Stimulated activated CD8-positive, alpha-beta memory T cell treated with anti-CD3 and anti-CD28 coated beads, Interleukin-15, amount 100 ng/mL, for 1 hour (primary cell): ENCODE measurements around the gene ADGRL2.
"Not testable (repeated sequence)": the region's sequence is repeated elsewhere in the genome, so short reads cannot be mapped to it uniquely, and the experiment has no call there.

Experiments used
- DNase-seq: peaks from one replicate; pipeline ENCODE4 v3.0.0-alpha.2; 2020; ENCODE audit warnings: low read depth

The ADGRL2 gene

GRCh38 chr1:81850031-81850430 is 49.3 kb downstream of the ADGRL2 start:
- no peak for DNase-seq

DNA sequence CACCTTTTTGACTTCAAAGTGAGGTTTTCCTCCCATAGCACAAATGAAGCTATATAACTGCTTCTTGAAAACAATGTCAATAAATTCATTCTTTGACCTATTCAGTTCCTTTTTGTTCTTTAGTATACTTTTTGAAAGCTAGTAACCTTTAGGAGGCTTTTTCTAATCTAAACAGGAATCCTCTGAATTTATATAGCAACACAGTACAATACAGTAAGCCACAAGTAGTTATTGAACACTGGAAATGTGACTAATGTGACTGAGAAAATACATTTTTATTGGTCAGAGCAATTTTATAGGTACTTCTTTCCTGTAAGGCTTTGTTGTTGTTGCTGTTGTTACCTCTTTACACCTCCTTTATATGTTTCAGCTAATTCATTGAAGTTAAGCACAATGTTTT is 49.8 kb downstream of the ADGRL2 start:
- DNase-seq, result no peak

DNA sequence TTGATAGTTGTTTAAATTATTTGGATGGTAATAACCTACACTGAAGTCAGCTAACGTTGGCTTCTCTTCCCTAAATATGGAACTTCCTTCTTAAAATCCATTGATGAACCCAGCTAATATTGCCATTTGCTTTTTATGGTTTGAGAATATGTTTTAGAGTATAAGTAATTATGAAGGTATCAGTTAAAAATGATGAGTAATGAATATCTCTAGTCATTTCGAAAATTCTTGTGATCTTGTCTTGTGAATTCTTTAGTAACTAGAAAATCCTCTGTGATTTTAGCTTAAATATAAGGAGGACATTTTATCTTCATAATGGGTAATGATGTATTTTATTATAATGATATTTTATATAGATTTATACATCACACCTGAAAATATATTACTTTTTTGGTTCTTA is 50.5 kb downstream of the ADGRL2 start:
- DNase-seq, result no peak

- DNase-seq, result no peak
These were observed 52.2 kb downstream of the ADGRL2 start for GRCh38 chr1:81852961-81853360.

DNA sequence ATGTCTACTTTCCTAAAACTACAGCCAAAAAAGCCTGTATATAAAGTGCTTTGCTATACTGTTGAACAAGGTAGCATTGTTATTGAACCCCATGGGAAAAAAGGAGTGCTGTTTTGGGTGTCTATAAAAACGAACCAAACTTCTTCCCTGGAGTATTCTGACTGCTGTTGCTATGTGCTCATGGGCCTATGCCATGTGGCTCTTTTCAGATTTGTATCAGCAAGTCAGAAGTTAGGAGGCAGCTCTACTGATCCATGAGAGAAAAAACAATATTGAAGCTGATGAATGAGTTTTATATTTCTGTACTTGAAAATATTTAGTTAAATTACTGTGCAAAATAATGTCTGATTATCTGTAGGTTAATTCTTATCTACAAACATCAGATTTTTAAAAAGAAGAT is 66.5 kb downstream of the ADGRL2 start:
- no peak for DNase-seq

DNA sequence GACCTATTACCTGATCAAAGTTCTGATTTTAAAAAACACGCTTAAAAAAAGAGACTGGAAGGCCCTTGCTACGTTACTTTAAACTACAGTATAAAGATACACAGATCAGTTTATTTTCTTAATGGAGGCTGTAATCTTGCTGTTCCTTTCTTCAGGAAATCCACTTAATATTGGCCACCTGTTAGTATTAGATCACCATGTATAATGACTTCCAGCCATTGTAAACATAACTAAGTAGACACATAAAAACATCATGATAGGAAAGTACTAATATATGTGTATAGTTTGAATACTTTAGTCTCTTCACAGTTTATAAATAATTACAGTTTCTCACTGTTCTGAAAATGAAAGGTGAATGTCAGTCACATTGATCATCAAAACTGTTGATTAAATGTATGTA is 68.6 kb downstream of the ADGRL2 start:
- DNase-seq, result no peak

- not testable (repeated sequence) for DNase-seq
These were observed 70.4 kb downstream of the ADGRL2 start for GRCh38 chr1:81871091-81871490.

- DNase-seq, result no peak
These were observed 73.2 kb downstream of the ADGRL2 start for GRCh38 chr1:81873946-81874345.

DNA sequence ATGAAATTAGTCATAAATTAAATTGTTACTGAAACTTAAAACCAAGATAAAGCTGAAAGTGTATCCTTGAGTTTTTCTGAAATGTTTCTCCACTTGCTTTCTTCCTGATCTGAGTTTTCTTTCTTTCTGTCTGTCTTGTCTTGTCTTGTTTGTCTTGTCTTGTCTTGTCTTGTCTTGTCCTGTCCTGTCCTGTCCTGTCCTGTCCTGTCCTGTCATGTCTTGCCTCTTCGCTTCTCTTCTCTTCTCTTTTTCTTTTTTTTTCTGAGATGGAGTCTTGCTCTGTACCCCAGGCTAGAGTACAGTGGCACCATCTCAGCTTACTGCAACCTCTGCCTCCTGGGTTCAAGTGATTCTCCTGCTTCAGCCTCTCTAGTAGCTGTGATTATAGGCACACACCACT is 73.7 kb downstream of the ADGRL2 start:
- DNase-seq, result no peak

DNA sequence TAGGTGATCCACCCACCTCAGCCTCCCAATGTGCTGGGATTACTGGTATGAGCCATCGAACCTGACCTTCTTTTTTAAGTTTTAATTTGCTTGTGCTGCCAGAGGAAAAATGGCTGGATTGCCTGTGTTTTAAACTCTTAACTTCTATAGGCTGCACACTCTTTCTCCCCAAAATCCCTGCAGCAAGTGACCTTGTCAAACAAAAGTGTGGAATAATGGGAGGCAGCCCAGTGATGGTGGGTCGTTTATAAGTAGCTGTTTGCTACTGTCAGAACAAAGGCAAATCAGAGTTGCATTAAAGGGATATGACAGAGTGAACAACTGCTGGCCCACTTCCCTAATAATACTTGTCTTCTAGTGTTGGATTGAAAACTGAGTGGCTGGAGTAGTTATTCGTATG is 74.2 kb downstream of the ADGRL2 start:
- DNase-seq, result no peak

DNA sequence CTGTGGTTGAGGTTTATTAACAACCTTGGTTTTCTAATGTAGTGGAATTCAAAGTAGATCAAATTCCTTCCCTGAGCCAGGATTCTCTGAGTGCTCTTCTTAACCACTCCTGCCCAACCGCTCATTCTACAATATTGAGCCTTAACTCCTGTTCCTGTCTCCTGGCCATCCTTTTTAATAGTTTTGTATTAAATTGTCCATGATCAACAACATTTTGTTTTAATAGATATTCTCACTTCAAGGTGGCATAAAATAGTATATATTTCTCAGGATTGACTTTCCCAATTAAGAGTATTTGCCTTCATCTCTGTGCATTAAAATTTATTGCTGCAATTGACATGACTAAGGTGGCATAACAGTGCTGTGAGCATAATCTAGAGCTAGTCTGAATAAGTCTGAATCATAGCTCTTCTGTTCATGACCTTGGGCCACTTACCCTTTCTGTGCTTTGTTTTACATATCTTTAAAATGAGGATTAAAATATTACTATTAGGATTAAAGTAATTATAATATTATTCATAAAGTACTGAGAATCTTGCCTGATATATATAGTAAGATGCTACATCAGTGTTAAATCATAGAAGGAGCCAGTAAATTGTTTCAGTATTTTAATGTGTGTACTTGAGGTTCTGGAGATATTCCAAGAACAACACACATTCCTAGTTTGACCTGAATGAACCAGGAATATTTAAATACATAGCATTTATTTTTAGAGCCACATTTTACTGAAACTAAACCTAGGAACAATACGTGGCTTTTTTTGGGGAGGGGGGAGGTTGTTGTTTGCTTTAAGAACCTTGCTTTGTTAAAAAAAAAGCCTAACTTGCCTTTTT is 76.4 kb downstream of the ADGRL2 start:
- DNase-seq, result no peak

DNA sequence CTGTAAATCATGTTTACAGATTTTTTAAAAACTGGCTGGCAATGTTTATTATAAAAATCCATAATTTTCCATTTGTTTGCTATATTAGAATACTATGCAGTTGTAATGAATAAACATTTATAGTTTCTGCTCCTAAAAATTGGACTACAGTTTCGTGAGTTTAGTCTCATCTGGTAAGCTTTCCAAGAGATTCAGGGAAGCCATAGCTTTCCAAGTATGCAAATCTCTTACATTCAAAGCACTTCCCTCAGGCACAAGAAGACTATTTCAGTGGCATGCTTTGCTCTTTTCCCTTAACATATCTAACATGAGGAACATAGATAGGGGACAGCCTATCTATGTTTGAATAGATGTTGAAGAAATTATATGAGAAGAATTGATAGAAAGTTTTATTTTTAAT is 77.2 kb downstream of the ADGRL2 start:
- DNase-seq, result no peak

DNA sequence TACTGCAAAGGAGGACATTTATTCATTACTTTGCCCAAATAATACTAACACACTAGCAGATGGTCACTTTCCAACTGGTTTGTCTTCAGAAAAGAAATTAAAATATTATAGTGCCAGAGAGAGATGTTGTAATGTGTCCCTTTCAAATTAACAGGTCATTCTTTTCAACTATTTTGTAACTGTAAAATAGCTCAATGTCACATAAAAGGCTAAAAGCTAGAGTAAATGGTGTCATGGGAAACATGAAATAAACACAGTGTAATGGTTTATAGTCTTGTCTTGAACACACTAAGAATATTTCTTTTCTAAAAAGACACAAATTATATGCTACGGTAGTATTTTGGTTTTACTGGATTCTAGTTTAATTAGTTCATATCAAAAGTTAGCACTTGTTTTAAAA is 77.8 kb downstream of the ADGRL2 start:
- DNase-seq, result no peak

- DNase-seq, result no peak
These were observed 80.0 kb downstream of the ADGRL2 start for GRCh38 chr1:81880781-81881180.

GRCh38 chr1:81885291-81885690 is 84.6 kb downstream of the ADGRL2 start:
- no peak for DNase-seq

GRCh38 chr1:81886292-81886691 is 85.6 kb downstream of the ADGRL2 start:
- not testable (repeated sequence) for DNase-seq

GRCh38 chr1:81887421-81888144 is 86.8 kb downstream of the ADGRL2 start:
- no peak for DNase-seq

DNA sequence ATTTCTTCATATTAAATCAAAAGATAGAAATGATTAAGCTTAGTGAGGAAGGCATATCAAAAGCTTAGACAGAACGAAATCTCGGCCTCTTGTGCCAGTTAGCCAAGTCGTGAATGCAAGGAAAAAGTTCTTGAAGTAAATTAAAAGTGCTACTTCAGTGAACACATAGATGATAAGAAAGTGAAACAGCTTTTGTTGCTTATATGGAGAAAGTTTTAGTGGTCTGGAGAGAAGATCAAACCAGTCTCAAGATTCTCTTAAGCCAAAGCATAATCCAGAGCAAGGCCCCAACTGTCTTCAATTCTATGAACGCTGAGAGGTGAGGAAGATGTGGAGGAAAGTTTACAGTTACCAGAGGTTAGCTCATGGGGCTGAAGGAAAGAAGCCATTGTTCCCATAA is 88.4 kb downstream of the ADGRL2 start:
- DNase-seq, result no peak

GRCh38 chr1:81894867-81895266 is 94.1 kb downstream of the ADGRL2 start:
- no peak for DNase-seq

- no peak for DNase-seq
These were observed 98.6 kb downstream of the ADGRL2 start for GRCh38 chr1:81899214-81899821.

GRCh38 chr1:81907575-81907974 is 106.8 kb downstream of the ADGRL2 start:
- no peak for DNase-seq

DNA sequence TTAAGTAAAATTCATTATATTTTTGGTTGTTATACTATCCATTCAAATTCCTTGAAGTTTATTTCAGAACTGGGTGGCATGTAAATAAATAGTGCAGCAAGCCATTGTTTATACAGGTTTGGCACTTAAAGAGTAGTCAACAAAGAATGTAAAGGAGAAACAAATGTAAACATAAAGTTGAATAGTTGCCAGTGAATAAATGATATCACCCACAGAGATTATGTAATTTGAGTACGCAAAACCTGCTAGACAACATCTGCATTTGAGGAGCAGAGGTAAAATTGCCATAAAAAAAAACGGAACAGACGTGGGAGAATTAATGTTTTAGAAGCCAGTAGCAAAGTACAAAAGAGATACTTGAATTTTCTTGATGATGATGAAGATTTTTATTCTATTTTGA is 111.6 kb downstream of the ADGRL2 start:
- DNase-seq, result no peak

DNA sequence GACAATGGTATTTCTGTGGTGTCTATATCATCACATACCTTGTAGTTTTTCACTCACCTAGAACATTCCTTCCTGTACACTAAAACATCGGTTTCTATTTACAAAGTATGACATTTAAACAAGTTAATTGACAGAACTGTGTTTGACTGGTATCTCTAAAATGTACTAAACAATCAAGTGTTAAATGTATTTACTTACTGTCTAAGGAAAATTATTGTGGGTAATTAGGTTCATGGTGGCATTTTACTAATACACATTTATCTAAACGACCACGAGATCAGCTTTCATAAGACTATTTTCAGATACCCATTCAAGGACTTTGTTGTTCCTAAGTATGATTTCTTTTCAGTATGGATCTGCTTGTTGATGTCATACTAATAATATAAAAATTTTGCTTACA is 115.2 kb downstream of the ADGRL2 start:
- no peak for DNase-seq
